K562 (cell line): ENCODE data around the gene GPR37. TPM values are rescaled to one million over a fixed set of nuclear protein-coding genes. Genes with fewer than 3 reads are reported as not detected.

Source experiments
- ARID3A ChIP-seq: IDR thresholded peaks from 2 replicates; pipeline ENCODE4 v1.6.1; 2012; ENCODE audit warnings: low read depth, low read length, improper control_type of control experiment, borderline replicate concordance
- ATF7 ChIP-seq: fragments of 450-650 bp; IDR thresholded peaks from 2 replicates; pipeline ENCODE4 v1.7.1; 2014; ENCODE audit warnings: mild to moderate bottlenecking, moderate library complexity
- BDP1 ChIP-seq: IDR thresholded peaks from 3 replicates; pipeline ENCODE4 v1.6.1; 2011; ENCODE audit not compliant: insufficient read length, insufficient read depth
- BRF2 ChIP-seq: IDR thresholded peaks from 3 replicates; pipeline ENCODE4 v1.6.1; 2011; ENCODE audit warnings: borderline replicate concordance, mild to moderate bottlenecking; ENCODE audit not compliant: insufficient read length, insufficient read depth
- CBFA2T3 ChIP-seq: fragments of 450-650 bp; IDR thresholded peaks from 2 replicates; pipeline ENCODE4 v1.6.1; 2017
- DDX20 ChIP-seq: fragments of 450-650 bp; IDR thresholded peaks from 2 replicates; pipeline ENCODE4 v1.6.1; 2016; ENCODE audit warnings: missing genetic modification characterization, low read depth, mild to moderate bottlenecking, missing compliant biosample characterization, moderate library complexity
- EHMT2 ChIP-seq: fragments of 450-650 bp; IDR thresholded peaks from 2 replicates; pipeline ENCODE4 v1.6.1; 2018; ENCODE audit warnings: antibody characterized with exemption
- GABPA ChIP-seq: fragments of 200-800 bp; sonication (Bioruptor generic); conservative IDR thresholded peaks from 2 replicates; pipeline ENCODE4 v1.6.1; 2016; ENCODE audit warnings: low read depth, missing genetic modification characterization, missing compliant biosample characterization
- MCM3 ChIP-seq: fragments of 450-650 bp; IDR thresholded peaks from 2 replicates; pipeline ENCODE4 v1.6.1; 2016
- NR4A1 ChIP-seq, 2 experiments: fragments of 250-450 bp in 1 of 2; fragments of 450-650 bp in 1 of 2; sonication (Bioruptor Pico) in 1 of 2; IDR thresholded peaks; 2 replicates each; pipeline versions ENCODE4 v1.4.0 to v1.6.1; 2016 to 2020; ENCODE audit warnings: mild to moderate bottlenecking in 2 of 2, missing compliant biosample characterization in 1 of 2, missing genetic modification characterization in 1 of 2, moderate library complexity in 1 of 2
- PBX2 ChIP-seq, 2 experiments: IDR thresholded peaks in 1 of 2; conservative IDR thresholded peaks in 1 of 2; 2 replicates each; pipeline ENCODE4 v1.6.1; 2016; ENCODE audit warnings: low read depth in 2 of 2, mild to moderate bottlenecking in 1 of 2, missing compliant biosample characterization in 1 of 2, missing genetic modification characterization in 1 of 2, moderate library complexity in 1 of 2
- PHF8 ChIP-seq: fragments of 200-600 bp; sonication (generic); IDR thresholded peaks from 2 replicates; pipeline ENCODE4 v1.6.1; 2012; ENCODE audit warnings: mixed run types, mild to moderate bottlenecking, inconsistent platforms, low read length, moderate library complexity, borderline replicate concordance
- PTRF ChIP-seq: fragments of 450-650 bp; IDR thresholded peaks from 2 replicates; pipeline ENCODE4 v1.6.1; 2016; ENCODE audit warnings: mild to moderate bottlenecking, missing genetic modification characterization, missing compliant biosample characterization
- RCOR1 ChIP-seq, 2 experiments: IDR thresholded peaks; 2 replicates each; pipeline ENCODE4 v1.6.1; 2012; ENCODE audit warnings: low read depth in 2 of 2, low read length in 2 of 2, borderline replicate concordance in 1 of 2, improper control_type of control experiment in 1 of 2
- SOX6 ChIP-seq: fragments of 450-650 bp; IDR thresholded peaks from 2 replicates; pipeline ENCODE4 v1.6.1; 2014; ENCODE audit warnings: mild to moderate bottlenecking
- STAT5B ChIP-seq: fragments of 250-450 bp; sonication (Bioruptor Pico); IDR thresholded peaks from 2 replicates; pipeline ENCODE4 v1.8.0; 2021; ENCODE audit warnings: mild to moderate bottlenecking, inconsistent platforms
- ZBTB1 ChIP-seq: sonication (generic); formaldehyde crosslinking; IDR thresholded peaks from 2 replicates; pipeline ENCODE4 v1.8.1; 2023; ENCODE audit warnings: missing genetic modification reagents, low read depth, mild to moderate bottlenecking, borderline replicate concordance
- ZNF23 ChIP-seq: fragments of 250-450 bp; sonication (Bioruptor Pico); IDR thresholded peaks from 2 replicates; pipeline ENCODE4 v1.4.0; 2020; ENCODE audit warnings: mild to moderate bottlenecking
- ZNF551 ChIP-seq: fragments of 250-450 bp; sonication (Bioruptor Pico); IDR thresholded peaks from 2 replicates; pipeline ENCODE4 v1.5.0; 2021; ENCODE audit warnings: mild to moderate bottlenecking, moderate library complexity
- ZNF695 ChIP-seq: fragments of 450-650 bp; formaldehyde crosslinking; IDR thresholded peaks from 2 replicates; pipeline ENCODE4 v1.4.0; 2020; ENCODE audit warnings: mild to moderate bottlenecking, moderate library complexity
- ZNF764 ChIP-seq: fragments of 250-450 bp; sonication (Bioruptor Pico); IDR thresholded peaks from 2 replicates; pipeline ENCODE4 v1.4.0; 2020; ENCODE audit warnings: low read depth, mild to moderate bottlenecking, moderate library complexity
- ZNF766 ChIP-seq: fragments of 200-800 bp; sonication (Bioruptor generic); conservative IDR thresholded peaks from 2 replicates; pipeline ENCODE4 v1.6.1; 2016; ENCODE audit warnings: missing genetic modification characterization, missing compliant biosample characterization
- ZSCAN32 ChIP-seq: fragments of 450-650 bp; formaldehyde crosslinking; IDR thresholded peaks from 2 replicates; pipeline ENCODE4 v1.4.0; 2020; ENCODE audit warnings: mild to moderate bottlenecking, moderate library complexity
- polyA plus RNA-seq, 8 experiments: library from polyadenylated mRNA; depleted of rRNA in 4 of 8; stranded (reverse) in 5 of 8; unstranded in 3 of 8; fragments of >200 nt; fragmentation: Nextera tagmentation in 2 of 8; fragmentation: Illumina TruSeq in 1 of 8; extraction: Ambion mirVana in 2 of 8; extraction: Trizol in 1 of 8; gene quantifications; 2 replicates each; pipeline versions ENCODE4 v1.2.1 to v1.2.3, GENCODE V29; 2011 to 2014; ENCODE audit warnings: inconsistent platforms in 1 of 8, missing spikeins in 1 of 8
- total RNA-seq, 7 experiments: library from RNA; depleted of rRNA in 6 of 7; stranded (reverse); fragments of >200 nt in 6 of 7; fragmentation: Illumina TruSeq in 2 of 7; extraction: Trizol in 2 of 7; gene quantifications; 2 replicates each; pipeline versions ENCODE4 v1.2.1 to v1.2.3, GENCODE V29; 2011 to 2021; ENCODE audit warnings: low replicate concordance in 1 of 7
- TF ChIP-seq, protein P1 (sequence below): sonication (generic); formaldehyde crosslinking; IDR thresholded peaks from 2 replicates; pipeline ENCODE4 v1.8.0; 2022; ENCODE audit warnings: mild to moderate bottlenecking, missing genetic modification reagents

The GPR37 gene
- total and polyA plus RNA-seq, 9 of the 15 experiments (the other 6 are each of a cell fraction or from before 2014, with no cell fraction given), result 0.03 TPM; not detected in 8

GRCh38 chr7:124783271-124783670, 17.7 kb upstream of the GPR37 start (continued):
- TF ChIP-seq ZNF551 (CRISPR knock-in tag) (no peak), STAT5B (CRISPR knock-in tag) (no peak), BDP1 (no peak), SOX6 (0 out of 2 replicates have a peak, but pooled peaks have one; percentile 18), CBFA2T3 (no peak), ATF7 (no peak), GABPA (tag) (0 out of 2 replicates have a peak, but pooled peaks have one; percentile 20), PBX2 (CRISPR knock-in tag; IDR thresholded peaks at IDR 0.05; ENCODE audit: low read depth) (no peak), PBX2 (tag; conservative IDR thresholded peaks at IDR 0.05; ENCODE audit: low read depth) (peak; percentile 78), ZNF764 (CRISPR knock-in tag) (no peak), BRF2 (no peak), PTRF (tag) (no peak), ZSCAN32 (CRISPR knock-in tag) (no peak), ARID3A (no peak), ZNF23 (CRISPR knock-in tag) (no peak), EHMT2 (peak; percentile 57; the same call in 1 of the 2 replicates), ZBTB1 (no peak), NR4A1 (CRISPR knock-in tag; IDR thresholded peaks at IDR 0.05) (no peak), NR4A1 (tag; IDR thresholded peaks at IDR 0.05) (no peak), RCOR1 (IDR thresholded peaks at IDR 0.05; ENCODE audit: borderline replicate concordance in 1 of 2, low read depth in 2 of 2, low read length in 2 of 2) (peak in 1 of 2 experiments; percentile 20; a peak in 1 of 4 replicates), ZNF695 (CRISPR knock-in tag) (no peak), ZNF766 (CRISPR knock-in tag) (0 out of 2 replicates have a peak, but pooled peaks have one; percentile 6), MCM3 (0 out of 2 replicates have a peak, but pooled peaks have one; percentile 42), DDX20 (no peak), PHF8 (no peak)
- TF ChIP-seq, protein P1, sequence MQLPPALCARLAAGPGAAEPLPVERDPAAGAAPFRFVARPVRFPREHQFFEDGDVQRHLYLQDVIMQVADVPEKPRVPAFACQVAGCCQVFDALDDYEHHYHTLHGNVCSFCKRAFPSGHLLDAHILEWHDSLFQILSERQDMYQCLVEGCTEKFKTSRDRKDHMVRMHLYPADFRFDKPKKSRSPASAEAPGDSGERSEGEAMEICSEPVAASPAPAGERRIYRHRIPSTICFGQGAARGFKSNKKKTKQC (CRISPR knock-in tag), result no peak
